ENCODE results near the gene MAMDC4.

Gene MAMDC4

GRCh38 chr9:136808806-136809158 lies 43.4 kb upstream of the MAMDC4 start:
- Histone ChIP-seq H3K9ac (ENCODE audit: low read length) (peak overlapping the region; percentile 44), H3K27me3 (ENCODE audit: control insufficient read depth in 1 of 2, insufficient read depth in 2 of 2, low read length in 2 of 2) (no peaks in the 10 kb centered on the region), H3K36me3 (ENCODE audit: insufficient read depth, low read length) (peaks cover 8% of the 10 kb centered on the region), H3K27ac (ENCODE audit: low read depth, low read length) (peak overlapping the region; percentile 80), H3K4me3 (ENCODE audit: low read depth in 1 of 2, low read length in 2 of 2) (peak overlapping the region; percentile 60 to 99), H3K9me3 (ENCODE audit: low read length) (no peaks in the 10 kb centered on the region), H3K4me1 (ENCODE audit: insufficient read depth, low read length) (peaks cover 36% of the 10 kb centered on the region)

- Histone ChIP-seq H3K27ac (ENCODE audit: low read depth, low read length) (no peak overlapping the region), H3K9me3 (ENCODE audit: low read length) (no peaks in the 10 kb centered on the region), H3K4me1 (ENCODE audit: insufficient read depth, low read length) (peaks cover 10% of the 10 kb centered on the region), H3K36me3 (ENCODE audit: insufficient read depth, low read length) (peaks cover 4% of the 10 kb centered on the region), H3K9ac (ENCODE audit: low read length) (no peak overlapping the region), H3K4me3 (ENCODE audit: low read depth in 1 of 2, low read length in 2 of 2) (no peak overlapping the region), H3K27me3 (ENCODE audit: control insufficient read depth in 1 of 2, insufficient read depth in 2 of 2, low read length in 2 of 2) (no peaks in the 10 kb centered on the region)
These were observed 37.3 kb upstream of the MAMDC4 start for GRCh38 chr9:136814725-136815421.

- H3K27ac ChIP-seq (ENCODE audit: low read depth, low read length), result no peak overlapping the region
- peaks cover 4% of the 10 kb centered on the region for H3K36me3 ChIP-seq (ENCODE audit: insufficient read depth, low read length)
- no peaks in the 10 kb centered on the region for H3K27me3 ChIP-seq (ENCODE audit: control insufficient read depth in 1 of 2, insufficient read depth in 2 of 2, low read length in 2 of 2)
- no peaks in the 10 kb centered on the region for H3K9me3 ChIP-seq (ENCODE audit: low read length)
- H3K4me3 ChIP-seq (ENCODE audit: low read depth in 1 of 2, low read length in 2 of 2), result no peak overlapping the region
- H3K9ac ChIP-seq (ENCODE audit: low read length), result no peak overlapping the region
- peaks cover 4% of the 10 kb centered on the region for H3K4me1 ChIP-seq (ENCODE audit: insufficient read depth, low read length)
These were observed 36.7 kb upstream of the MAMDC4 start for GRCh38 chr9:136815422-136815782.

- Histone ChIP-seq H3K27ac (ENCODE audit: low read depth, low read length) (no peak overlapping the region), H3K4me3 (ENCODE audit: low read depth in 1 of 2, low read length in 2 of 2) (peak overlapping the region; percentile 35 to 38)
These were observed 30.9 kb upstream of the MAMDC4 start for GRCh38 chr9:136820971-136821825.

GRCh38 chr9:136821826-136822544 lies 30.2 kb upstream of the MAMDC4 start:
- no peaks in the 10 kb centered on the region for H3K27me3 ChIP-seq (ENCODE audit: control insufficient read depth in 1 of 2, insufficient read depth in 2 of 2, low read length in 2 of 2)
- peaks cover 6% of the 10 kb centered on the region for H3K4me1 ChIP-seq (ENCODE audit: insufficient read depth, low read length)
- no peaks in the 10 kb centered on the region for H3K9me3 ChIP-seq (ENCODE audit: low read length)
- no peak overlapping the region for H3K27ac ChIP-seq (ENCODE audit: low read depth, low read length)
- H3K36me3 ChIP-seq (ENCODE audit: insufficient read depth, low read length), result peaks cover 15% of the 10 kb centered on the region
- peak overlapping the region in 1 of 2 donors; percentile 35 for H3K4me3 ChIP-seq (ENCODE audit: low read depth in 1 of 2, low read length in 2 of 2)
- H3K9ac ChIP-seq (ENCODE audit: low read length), result no peak overlapping the region

More at GRCh38 chr9:136820971-136821825, 30.9 kb upstream of the MAMDC4 start:
- H3K36me3 ChIP-seq (ENCODE audit: insufficient read depth, low read length), result peaks cover 15% of the 10 kb centered on the region
- peaks cover 6% of the 10 kb centered on the region for H3K4me1 ChIP-seq (ENCODE audit: insufficient read depth, low read length)
- H3K9me3 ChIP-seq (ENCODE audit: low read length), result no peaks in the 10 kb centered on the region
- H3K9ac ChIP-seq (ENCODE audit: low read length), result no peak overlapping the region
- no peaks in the 10 kb centered on the region for H3K27me3 ChIP-seq (ENCODE audit: control insufficient read depth in 1 of 2, insufficient read depth in 2 of 2, low read length in 2 of 2)

GRCh38 chr9:136823136-136824046 lies 28.8 kb upstream of the MAMDC4 start:
- H3K9ac ChIP-seq (ENCODE audit: low read length), result no peak overlapping the region
- no peaks in the 10 kb centered on the region for H3K27me3 ChIP-seq (ENCODE audit: control insufficient read depth in 1 of 2, insufficient read depth in 2 of 2, low read length in 2 of 2)
- H3K9me3 ChIP-seq (ENCODE audit: low read length), result no peaks in the 10 kb centered on the region
- H3K27ac ChIP-seq (ENCODE audit: low read depth, low read length), result no peak overlapping the region
- H3K36me3 ChIP-seq (ENCODE audit: insufficient read depth, low read length), result peaks cover 15% of the 10 kb centered on the region
- H3K4me3 ChIP-seq (ENCODE audit: low read depth in 1 of 2, low read length in 2 of 2), result no peak overlapping the region
- H3K4me1 ChIP-seq (ENCODE audit: insufficient read depth, low read length), result peaks cover 6% of the 10 kb centered on the region

- Histone ChIP-seq H3K4me3 (ENCODE audit: low read depth in 1 of 2, low read length in 2 of 2) (no peak overlapping the region), H3K36me3 (ENCODE audit: insufficient read depth, low read length) (peaks cover 22% of the 10 kb centered on the region), H3K27ac (ENCODE audit: low read depth, low read length) (no peak overlapping the region), H3K9ac (ENCODE audit: low read length) (no peak overlapping the region), H3K27me3 (ENCODE audit: control insufficient read depth in 1 of 2, insufficient read depth in 2 of 2, low read length in 2 of 2) (no peaks in the 10 kb centered on the region), H3K4me1 (ENCODE audit: insufficient read depth, low read length) (peaks cover 6% of the 10 kb centered on the region), H3K9me3 (ENCODE audit: low read length) (no peaks in the 10 kb centered on the region)
These were observed 27.5 kb upstream of the MAMDC4 start for GRCh38 chr9:136824496-136825225.

- Histone ChIP-seq H3K27me3 (ENCODE audit: control insufficient read depth in 1 of 2, insufficient read depth in 2 of 2, low read length in 2 of 2) (no peaks in the 10 kb centered on the region), H3K4me3 (ENCODE audit: low read depth in 1 of 2, low read length in 2 of 2) (no peak overlapping the region), H3K4me1 (ENCODE audit: insufficient read depth, low read length) (peaks cover 6% of the 10 kb centered on the region), H3K9me3 (ENCODE audit: low read length) (no peaks in the 10 kb centered on the region), H3K27ac (ENCODE audit: low read depth, low read length) (no peak overlapping the region), H3K9ac (ENCODE audit: low read length) (no peak overlapping the region), H3K36me3 (ENCODE audit: insufficient read depth, low read length) (peaks cover 29% of the 10 kb centered on the region)
These were observed 26.6 kb upstream of the MAMDC4 start for GRCh38 chr9:136825295-136826187.

GRCh38 chr9:136826188-136826541 lies 26.0 kb upstream of the MAMDC4 start:
- no peaks in the 10 kb centered on the region for H3K9me3 ChIP-seq (ENCODE audit: low read length)
- no peak overlapping the region for H3K27ac ChIP-seq (ENCODE audit: low read depth, low read length)
- no peaks in the 10 kb centered on the region for H3K27me3 ChIP-seq (ENCODE audit: control insufficient read depth in 1 of 2, insufficient read depth in 2 of 2, low read length in 2 of 2)
- peaks cover 33% of the 10 kb centered on the region for H3K36me3 ChIP-seq (ENCODE audit: insufficient read depth, low read length)
- no peak overlapping the region for H3K9ac ChIP-seq (ENCODE audit: low read length)
- H3K4me1 ChIP-seq (ENCODE audit: insufficient read depth, low read length), result no peaks in the 10 kb centered on the region
- no peak overlapping the region for H3K4me3 ChIP-seq (ENCODE audit: low read depth in 1 of 2, low read length in 2 of 2)

Data from muscle layer of colon (tissue), 2 donors.